Stimulated activated CD8-positive, alpha-beta memory T cell treated with anti-CD3 and anti-CD28 coated beads, Interleukin-15, amount 100 ng/mL, for 4 hours (primary cell): ENCODE data around the gene PLD3.
"Not testable (repeated sequence)": the region's sequence is repeated elsewhere in the genome, so short reads cannot be mapped to it uniquely, and the experiment has no call there.

Experiments
- DNase-seq, 2 donors: peaks; one replicate each; pipeline ENCODE4 v3.0.0-alpha.2; 2020; ENCODE audit warnings: low read depth in 2 of 2

Gene PLD3

DNA sequence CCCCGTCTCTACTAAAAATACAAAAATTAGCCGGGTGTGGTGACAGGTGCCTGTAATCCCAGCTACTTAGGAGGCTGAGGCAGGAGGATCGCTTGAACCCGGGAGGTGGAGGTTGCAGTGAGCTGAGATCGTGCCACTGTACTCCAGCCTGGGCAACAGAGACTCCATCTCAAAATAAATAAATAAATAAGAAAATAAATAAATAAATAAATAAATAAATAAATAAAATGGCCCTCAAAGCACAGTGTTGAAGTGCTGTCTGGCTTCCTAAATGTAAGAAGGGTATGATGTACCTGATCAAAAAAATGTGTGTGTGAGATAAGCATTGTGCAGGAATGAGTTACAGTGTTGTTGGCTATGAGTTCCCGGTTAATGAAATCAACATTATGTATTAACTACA, 15.4 kb upstream of the PLD3 start:
- not testable (repeated sequence) for DNase-seq

DNA sequence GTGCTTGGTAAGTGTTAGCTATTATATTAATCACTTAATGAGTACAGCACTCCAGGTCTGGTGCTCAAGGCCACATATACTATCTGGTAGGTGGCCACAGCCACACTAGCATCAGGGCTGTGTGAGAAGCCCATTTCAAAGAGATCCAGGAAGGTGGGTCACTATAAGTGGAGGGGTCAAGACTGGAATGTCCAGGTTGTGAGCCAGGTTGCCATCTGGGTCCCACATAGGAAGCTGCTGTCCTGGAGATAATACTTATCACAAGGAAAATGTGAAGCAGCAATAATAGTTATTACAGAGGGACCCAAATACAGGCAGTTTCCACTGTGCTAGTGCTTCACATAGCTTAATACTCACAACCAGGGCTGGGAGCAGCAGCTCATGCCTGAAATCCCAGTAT, 13.4 kb upstream of the PLD3 start:
- DNase-seq: no peak

DNA sequence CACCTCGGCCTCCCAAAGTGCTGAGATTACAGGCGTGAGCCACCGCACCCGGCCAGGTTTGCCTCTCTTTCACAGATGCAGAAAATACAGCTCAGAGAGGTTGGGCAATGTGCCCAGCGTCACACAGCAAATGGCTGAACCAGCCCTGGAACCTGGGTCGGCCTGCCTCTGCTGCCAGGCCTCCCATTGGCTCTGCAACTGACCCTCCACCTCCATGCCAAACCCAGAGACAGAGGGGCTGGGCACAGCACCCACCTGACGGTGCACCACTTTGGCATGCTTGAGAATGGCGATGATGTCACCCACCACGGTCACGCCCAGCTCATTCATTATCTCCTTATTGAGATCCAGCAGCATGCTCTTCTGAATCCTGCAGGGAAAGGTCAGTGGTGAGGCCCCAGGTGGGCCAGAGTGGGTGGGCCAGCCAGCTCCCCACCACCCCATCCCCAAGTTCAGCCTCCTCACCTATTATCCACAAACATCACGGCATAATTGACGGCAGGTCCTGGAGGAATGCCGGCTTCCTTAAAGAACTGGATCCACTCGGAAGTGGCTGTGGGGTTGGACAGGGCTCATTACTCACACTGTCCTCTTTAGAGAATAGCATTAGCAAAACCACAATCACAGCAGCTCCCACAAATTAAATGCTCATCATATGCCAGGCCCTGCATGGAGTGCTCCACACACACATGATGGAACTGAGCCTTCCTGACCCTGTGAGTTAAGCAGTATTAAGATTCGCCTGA, 12.5 kb upstream of the PLD3 start:
- DNase-seq: no peak

DNA sequence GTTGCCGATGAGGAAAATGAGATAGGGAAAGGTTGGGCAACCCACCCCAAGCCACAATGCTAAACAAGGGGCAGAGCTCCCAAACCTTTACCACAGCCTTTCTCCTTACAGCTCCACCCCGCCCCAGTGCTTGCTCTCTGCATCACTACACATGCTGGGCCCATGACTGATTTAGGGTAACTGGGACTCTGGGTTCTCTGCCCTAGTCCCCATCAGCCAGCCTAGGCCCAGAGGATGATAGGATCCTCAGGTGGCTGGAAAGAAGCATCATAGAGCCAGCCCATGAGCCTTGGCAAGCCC, 11.9 kb upstream of the PLD3 start:
- no peak for DNase-seq

DNA sequence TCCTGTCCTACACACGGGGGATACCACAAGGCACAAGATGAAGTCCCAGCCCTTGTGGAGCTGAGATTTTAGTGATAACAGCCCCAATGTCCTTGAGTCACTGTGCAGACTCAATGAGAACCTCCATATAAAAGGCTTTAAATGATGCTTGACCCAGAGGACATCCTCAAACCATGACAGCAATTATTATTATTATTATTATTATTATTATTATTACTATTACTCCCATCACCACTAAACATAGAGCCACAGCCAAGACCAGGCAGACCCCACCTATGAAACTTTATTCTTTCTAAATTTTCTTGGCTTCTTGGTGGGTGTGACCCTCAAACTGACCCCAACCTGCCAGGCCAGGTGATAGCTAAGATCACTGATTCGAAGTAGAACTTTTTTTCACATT, 11.4 kb upstream of the PLD3 start:
- no peak for DNase-seq

DNA sequence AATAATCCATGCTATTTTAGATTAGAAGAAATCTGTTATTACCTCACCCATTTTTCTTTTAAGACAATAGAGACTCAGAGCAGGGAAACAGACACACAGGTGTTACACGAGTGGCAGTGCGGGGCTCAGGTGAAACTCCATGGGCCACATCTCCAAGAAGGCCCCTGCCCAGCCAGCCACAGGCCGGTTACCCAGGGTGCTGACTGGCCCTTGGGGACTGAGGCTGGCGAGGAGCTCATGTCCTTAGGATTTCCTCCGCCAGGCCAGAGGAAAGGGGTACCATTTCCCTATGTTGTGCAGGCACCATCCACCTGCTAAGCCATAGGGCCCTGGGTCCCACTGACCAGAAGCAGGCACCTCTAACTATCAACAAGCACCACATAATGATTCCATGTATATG, 10.9 kb upstream of the PLD3 start:
- DNase-seq: no peak

DNA sequence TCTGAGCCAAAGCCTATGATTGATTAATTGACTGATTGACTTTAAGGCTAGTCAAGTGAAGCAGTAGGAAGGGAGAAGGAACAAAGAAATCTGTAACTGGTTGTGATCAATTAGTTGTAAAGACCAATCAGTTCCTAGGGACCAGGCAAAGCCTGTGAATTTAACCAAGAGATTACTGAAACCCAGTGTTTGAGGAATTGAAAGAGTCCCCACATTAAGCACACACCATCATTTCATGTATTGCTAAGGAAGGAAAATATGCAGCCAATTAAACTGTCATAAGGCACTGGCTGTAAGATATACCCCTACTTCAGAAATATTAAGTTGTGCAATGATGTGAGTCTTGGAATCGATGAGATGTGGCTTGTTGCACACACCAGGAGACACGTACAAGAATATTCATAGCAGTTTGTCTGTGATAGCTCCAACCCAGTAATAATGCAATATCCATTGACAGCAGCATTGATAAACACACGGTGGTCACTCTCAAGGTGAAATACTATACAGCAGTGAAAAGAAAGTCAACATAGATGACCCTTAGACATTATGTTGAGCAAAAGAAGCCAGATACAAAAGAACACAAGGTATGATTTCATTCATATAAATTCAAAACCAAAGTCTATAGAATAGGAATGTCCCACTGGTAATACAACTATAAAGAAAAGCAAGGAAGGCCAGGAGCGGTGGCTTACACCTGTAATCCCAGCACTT, 9.3 kb upstream of the PLD3 start:
- DNase-seq: no peak

DNA sequence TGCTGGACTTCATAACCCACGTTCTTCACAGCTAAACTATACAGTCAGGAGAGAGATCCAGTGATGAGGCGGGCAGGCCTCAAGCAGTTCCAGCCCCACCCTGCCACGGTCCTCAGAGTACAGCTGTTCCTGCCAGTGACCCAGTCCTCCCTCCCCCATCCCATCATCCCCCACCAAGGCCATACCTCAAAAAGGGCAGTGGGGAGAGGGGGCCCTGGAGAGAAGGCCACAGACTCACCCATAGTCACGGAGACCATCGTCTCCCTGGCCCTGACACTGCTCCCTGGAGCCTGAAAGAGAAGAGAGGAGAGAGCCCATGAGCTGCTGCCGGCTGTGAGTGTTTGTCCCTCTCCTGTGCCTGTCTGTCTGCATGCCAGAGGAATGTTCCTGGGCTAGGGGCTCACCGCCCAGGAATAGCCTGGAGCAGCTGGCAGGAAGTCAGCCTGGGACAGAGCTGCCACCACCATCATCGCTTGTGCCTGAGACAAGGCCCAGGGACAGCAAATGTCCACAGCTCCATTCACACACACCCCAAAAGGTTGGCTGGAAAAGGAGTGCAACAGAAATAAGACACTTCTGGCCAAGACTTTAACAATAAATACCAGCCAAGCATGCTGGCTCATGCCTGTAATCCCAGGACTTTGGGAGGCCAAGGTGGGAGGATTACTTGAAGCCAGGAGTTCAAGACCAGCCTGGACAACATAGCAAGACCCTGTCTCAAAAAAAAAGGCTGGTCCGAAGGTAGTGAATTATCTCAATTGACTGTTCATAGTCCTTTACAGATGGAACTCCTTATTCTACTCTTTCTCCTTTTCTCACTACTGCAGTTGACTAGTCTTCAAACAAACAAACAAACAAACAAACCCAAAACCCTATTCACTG, 6.7 kb upstream of the PLD3 start:
- no peak for DNase-seq

DNA sequence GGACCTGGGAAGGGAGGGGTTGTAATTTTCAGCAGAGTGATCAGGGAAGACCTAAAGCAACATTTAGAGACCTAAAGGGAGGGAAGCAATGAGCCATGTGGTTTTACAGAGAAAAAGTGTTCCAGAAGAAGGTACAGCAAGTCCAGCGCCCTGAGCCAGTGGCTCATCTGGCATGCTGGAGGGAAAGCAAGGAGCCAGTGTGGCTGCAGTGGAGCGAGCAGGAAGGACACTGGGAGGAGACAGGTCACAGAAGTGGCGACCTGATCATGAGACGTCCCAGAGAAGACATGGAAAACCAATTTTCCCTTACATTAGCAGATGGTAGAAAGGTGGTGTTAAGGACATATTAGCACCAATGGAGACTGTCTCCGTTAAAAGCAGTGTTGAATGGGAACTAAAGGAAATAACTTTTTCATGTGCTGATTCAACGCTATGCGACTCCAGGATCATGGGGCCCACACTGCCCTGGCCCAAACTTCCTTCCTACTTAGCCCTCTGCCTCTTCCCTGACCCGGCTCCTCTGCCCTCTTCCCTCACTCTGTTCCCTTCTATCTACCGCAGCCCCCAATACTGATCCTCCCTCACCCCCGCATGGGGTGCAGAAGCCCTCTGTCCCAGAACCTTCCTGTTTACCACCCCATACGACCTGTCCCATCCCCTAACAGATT, 5.7 kb upstream of the PLD3 start:
- DNase-seq: no peak

DNA sequence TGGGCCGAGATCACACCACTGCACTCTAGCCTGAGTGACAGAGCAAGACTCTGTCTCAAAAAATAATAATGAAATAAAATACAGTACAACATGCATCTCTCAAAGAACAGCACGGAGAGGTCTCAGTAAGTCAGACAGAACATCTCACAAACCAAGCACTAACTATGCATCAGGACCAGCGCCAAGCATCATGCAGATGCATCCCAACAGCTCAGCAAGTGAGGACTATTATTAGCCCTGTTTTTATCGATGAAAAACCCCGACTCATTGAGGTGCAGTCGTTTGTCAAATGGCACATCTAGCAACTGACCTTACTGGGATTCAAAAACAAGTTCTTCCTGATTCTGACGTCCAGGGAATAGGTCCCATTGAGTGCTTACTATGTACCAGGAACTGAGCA, 4.1 kb upstream of the PLD3 start:
- DNase-seq: no peak

DNA sequence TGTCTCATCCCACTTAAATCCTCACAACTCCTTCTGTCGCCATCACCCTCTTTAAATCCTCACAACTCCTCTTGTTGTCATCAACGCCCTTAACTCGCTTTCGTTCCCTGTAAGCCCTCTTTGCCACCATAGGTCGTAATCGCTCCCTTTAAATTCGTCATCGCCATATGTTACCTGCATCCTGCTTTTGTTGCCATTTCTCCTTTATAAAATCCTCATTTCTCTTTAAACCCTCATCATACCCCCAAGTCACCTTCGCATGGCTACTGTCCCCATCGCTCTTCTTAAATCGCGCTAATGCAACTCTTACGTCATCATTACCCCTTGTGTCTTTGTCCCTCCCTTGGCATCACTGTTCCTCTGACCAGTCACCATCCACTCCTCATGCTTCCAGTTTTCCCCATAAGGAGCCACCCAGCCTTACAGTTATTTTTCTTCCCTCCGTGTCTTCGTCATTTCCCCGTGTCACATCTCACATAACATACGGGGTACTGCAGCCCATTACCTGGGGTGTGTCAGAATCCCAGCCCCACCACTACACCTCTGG, 539 bp downstream of the PLD3 start:
- DNase-seq: no peak

DNA sequence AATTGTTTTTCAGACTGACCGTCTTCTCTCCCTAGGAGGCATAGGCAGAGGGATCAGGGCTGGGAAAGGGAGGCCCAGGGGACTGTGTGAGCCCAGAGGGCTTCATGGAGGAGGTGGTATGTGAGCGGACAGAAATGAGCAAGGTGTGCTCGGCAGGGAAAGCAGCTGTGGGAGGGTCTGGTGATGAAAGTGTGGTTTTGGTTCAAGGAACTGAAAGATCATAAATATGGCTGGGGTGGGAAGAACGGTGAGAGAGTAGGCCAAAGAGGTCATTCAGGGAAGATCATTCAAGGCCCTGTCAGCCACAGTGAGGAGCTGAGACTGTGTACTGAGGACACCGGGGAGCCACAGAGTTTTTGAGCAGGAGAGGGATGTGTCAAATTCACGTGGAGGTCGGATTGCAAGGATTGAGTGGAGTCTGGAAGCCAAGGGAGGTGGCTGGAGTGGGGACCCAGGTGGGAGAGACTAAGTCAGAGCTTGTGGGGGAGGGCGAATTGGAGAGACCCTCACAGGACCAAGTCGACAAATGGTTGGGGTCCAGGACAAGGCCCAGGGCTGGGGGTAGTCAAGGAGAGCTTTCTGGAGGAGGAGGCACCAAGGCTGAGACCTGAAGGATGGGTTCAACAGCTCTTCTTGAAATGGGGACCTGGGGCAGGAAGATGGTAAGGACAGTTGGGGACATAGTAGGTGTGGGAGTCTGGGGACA, 7.6 kb downstream of the PLD3 start:
- DNase-seq: no peak

DNA sequence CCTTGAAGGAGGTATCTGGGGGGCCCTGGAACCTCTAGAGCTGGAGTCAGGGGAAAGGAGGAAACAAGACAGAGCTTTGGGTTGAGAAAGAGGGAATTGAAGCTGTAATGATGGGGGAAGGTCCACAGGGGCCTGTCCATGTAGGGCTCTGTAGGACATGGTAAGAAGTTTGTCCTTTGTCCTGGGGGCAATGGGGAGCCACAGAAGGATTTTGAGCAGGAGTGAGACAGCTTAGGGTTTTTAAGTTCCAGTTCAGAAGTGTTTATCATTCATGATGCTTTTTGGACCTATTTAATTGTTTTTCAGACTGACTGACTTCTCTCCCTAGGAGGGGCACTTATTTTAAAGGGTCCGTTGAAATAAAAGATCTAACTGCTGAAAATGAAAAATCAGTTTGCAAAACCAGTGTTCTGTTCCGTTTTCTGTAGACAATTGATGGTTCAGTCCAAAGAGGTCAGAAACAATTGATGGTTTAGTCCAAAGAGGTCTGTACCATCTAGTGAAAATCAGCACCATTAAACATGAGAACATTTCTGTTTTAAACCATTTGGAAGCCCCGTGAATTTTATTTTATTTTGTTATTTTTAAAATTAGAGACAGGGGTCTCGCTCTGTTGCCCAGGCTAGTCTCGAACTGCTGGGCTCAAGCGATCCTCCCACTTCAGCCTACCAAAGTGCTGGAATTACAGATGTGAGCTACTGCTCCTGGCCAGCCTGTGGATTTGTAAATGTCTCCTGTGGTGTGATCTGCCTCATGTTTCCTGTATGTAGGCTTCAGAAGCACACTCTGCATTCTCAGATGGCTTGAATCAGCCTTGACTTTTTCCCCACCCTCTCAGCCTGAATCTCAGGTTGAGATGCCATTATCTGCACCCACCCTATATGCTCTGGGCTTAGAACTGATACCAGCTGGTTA, 8.4 kb downstream of the PLD3 start:
- DNase-seq: no peak

DNA sequence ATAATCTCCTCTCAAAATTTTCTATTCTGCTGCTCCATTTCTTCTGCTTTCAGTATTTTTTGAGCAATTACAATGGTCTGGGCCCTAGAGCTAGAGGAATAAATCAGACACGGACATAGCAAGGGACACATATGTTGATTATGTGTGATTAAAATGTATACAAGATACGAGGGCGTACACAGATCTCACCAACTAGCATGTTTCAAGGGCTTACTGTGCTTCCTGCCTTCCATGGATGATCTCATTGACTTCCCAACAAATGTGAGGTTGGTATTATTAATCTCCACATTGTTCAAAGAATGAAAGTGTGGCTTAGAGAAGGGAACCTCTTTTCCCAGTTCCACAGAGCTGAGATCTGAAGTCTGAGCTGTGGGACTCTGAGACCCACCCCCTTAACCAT, 9.1 kb downstream of the PLD3 start:
- no peak for DNase-seq

DNA sequence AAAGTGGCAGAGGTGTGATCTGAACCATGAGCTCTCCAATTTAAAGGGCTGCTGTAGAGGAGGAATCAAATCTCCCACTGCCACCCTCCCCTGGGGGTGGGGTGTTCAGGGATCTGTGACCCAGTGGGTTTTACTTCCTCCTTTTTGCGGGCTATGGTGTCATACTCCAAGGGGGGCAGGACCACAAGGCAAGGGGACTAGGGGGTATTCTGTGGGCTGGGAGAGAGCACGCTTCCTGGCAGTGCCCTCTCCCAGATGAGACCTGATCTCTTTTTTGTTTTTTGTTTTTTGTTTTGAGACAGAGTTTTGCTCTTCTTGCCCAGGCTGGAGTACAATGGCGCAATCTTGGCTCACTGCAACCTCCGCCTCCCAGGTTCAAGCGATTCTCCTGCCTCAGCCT, 10.3 kb downstream of the PLD3 start:
- DNase-seq: no peak

DNA sequence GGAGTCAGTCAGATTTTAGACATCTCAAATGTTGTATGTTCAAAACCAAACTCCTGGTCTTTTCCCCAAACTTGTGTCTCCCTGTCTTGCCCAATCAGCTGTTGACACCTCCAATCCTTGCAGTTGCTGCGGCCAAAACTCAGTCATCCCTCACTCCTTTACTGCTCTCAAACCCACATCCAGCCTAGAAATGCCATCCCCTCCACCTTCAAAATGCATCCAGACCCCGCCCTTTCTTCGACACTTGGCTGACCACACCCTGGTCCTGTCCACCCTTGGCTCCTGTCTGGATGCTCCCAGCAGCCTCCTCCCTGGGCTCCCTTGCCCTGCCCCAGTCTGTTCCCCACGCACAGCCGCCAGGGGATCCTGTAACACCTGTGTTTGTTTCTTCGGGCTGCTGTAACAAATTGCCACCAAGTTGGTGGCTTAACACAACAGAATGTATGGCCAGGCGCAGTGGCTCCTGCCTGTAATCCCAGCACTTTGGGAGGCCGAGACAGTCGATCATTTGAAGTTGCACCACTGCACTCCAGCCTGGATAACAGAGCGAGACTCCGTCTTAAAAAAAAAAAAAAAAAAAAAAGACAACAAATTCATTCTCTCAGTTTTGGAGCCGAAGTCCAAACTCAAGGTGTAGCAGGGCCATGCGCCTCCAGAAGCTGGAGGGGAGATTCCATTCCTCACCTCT, 11.7 kb downstream of the PLD3 start:
- no peak for DNase-seq

DNA sequence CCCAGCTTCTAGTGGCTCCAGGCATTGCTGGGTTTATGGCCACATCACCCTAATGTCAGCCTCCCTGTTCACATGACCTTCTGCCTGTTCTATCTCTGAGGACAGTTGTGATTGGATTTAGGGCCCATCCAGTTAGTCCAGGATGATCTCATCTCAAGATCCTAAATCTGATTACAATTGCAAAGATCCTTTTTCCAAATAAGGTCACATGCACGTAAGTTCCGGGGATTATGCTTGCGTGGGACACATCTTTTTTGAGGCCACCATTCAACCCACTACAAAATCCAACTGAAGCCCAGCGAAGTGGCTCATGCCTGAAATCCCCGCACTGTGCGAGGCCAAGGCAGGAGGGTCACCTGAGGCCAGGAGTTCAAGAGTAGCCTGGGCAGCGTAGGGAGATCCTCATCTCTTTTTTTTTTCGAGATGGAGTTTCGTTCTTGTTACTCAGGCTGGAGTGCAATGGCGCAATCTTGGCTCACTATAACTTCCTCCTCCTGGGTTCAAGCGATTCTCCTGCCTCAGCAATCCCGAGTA, 12.3 kb downstream of the PLD3 start:
- no peak for DNase-seq

DNA sequence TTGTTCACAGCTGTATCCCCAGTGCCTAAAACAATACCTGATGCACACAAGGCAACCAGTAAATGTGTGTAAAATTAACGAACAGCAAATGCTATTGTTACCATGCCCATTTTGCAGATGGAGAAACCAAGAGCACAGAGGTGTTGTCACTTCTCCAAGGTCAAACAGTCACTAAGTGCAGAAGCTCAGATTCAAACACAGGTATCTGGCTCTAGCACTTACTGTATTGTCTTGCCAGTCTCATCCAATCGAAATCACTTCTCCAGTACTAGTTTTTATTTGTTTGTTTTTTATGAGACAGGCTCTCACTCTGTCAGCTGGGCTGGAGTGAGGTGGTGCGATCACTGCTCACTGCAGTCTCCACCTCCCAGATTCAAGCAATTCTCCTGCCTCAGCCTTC, 13.7 kb downstream of the PLD3 start:
- DNase-seq: no peak

DNA sequence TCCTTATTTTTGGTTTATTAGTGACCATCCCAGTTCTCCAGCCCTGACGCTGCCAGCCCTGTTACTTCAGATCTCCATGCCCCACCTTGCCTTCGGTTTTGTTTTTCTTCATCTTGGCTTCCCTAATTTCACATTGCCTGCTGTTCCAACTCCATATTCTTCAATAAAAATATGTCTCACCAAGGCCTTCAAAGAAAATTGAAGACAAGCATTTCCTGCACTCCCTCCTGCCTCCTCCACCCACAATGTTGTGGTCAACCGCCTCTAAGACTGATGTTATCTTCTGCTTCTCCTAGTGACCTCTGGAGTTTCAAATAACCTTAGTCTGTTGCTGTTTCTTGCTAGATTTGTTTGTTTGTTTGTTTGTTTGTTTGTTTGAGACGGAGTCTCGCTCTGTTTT, 14.6 kb downstream of the PLD3 start:
- DNase-seq: no peak
